ENCODE measurements around the gene PLA2G3. TPM values are rescaled to one million over a fixed set of nuclear protein-coding genes. Genes with fewer than 3 reads are reported as not detected.

The PLA2G3 gene
- total and polyA plus RNA-seq, 2 donors from 2014 or later: 1.2 TPM; not detected in 1

- no peak for FAIRE-seq
- no peak for TF ChIP-seq CTCF (IDR thresholded peaks at IDR 0.05; ENCODE audit: borderline replicate concordance, extremely low read depth, insufficient read depth)
- H3K9me3 ChIP-seq (ENCODE audit: control insufficient read depth in 2 of 3, insufficient read depth in 1 of 3, low read length in 3 of 3): no peaks in the 10 kb centered on the region
- H3K9ac ChIP-seq (ENCODE audit: low read length in 3 of 3): no peak overlapping the region
- peaks cover 0 to 5% (median 0%) of the 10 kb centered on the region in 3 donors for H3K4me1 ChIP-seq (ENCODE audit: control insufficient read depth in 2 of 3, insufficient read depth in 2 of 3, low read depth in 1 of 3, low read length in 3 of 3)
- intact Hi-C loops (cut with DNase I): no loop called here
- H3K27me3 ChIP-seq (ENCODE audit: control insufficient read depth, insufficient read depth, low read length): no peaks in the 10 kb centered on the region
- no peak overlapping the region for H3K27ac ChIP-seq (ENCODE audit: low read depth in 2 of 2, low read length in 2 of 2)
- H3K4me3 ChIP-seq (ENCODE audit: low read length in 3 of 3): no peak overlapping the region
- H3K36me3 ChIP-seq (ENCODE audit: control insufficient read depth in 2 of 3, insufficient read depth in 3 of 3, low read length in 3 of 3): no peaks in the 10 kb centered on the region
- DNase-seq: no peak
Measured at GRCh38 chr22:31141551-31141950, 1.2 kb upstream of the PLA2G3 start.

- H3K4me3 ChIP-seq (ENCODE audit: low read length in 3 of 3): no peak overlapping the region
- no peaks in the 10 kb centered on the region for H3K27me3 ChIP-seq (ENCODE audit: control insufficient read depth, insufficient read depth, low read length)
- peak overlapping the region in 1 of 2 donors; percentile 8 for H3K27ac ChIP-seq (ENCODE audit: low read depth in 2 of 2, low read length in 2 of 2)
- TF ChIP-seq CTCF (IDR thresholded peaks at IDR 0.05; ENCODE audit: borderline replicate concordance, extremely low read depth, insufficient read depth): no peak
- peaks cover 0 to 5% (median 0%) of the 10 kb centered on the region in 3 donors for H3K4me1 ChIP-seq (ENCODE audit: control insufficient read depth in 2 of 3, insufficient read depth in 2 of 3, low read depth in 1 of 3, low read length in 3 of 3)
- peak overlapping the region in 1 of 3 donors; percentile 19 for H3K9ac ChIP-seq (ENCODE audit: low read length in 3 of 3)
- no peaks in the 10 kb centered on the region for H3K9me3 ChIP-seq (ENCODE audit: control insufficient read depth in 2 of 3, insufficient read depth in 1 of 3, low read length in 3 of 3)
- intact Hi-C loops (cut with DNase I): no loop called here
- no peaks in the 10 kb centered on the region for H3K36me3 ChIP-seq (ENCODE audit: control insufficient read depth in 2 of 3, insufficient read depth in 3 of 3, low read length in 3 of 3)
- DNase-seq (no peak), FAIRE-seq (no peak)
Measured at GRCh38 chr22:31140746-31141145, 438 bp upstream of the PLA2G3 start.

- DNase-seq (no peak), FAIRE-seq (no peak)
- H3K27ac ChIP-seq (ENCODE audit: low read depth in 2 of 2, low read length in 2 of 2): no peak overlapping the region
- no peaks in the 10 kb centered on the region for H3K36me3 ChIP-seq (ENCODE audit: control insufficient read depth in 2 of 3, insufficient read depth in 3 of 3, low read length in 3 of 3)
- no peak overlapping the region for H3K9ac ChIP-seq (ENCODE audit: low read length in 3 of 3)
- H3K4me3 ChIP-seq (ENCODE audit: low read length in 3 of 3): no peak overlapping the region
- H3K9me3 ChIP-seq (ENCODE audit: control insufficient read depth in 2 of 3, insufficient read depth in 1 of 3, low read length in 3 of 3): no peaks in the 10 kb centered on the region
- H3K4me1 ChIP-seq (ENCODE audit: control insufficient read depth in 2 of 3, insufficient read depth in 2 of 3, low read depth in 1 of 3, low read length in 3 of 3): peaks cover 0 to 5% (median 0%) of the 10 kb centered on the region in 3 donors
- intact Hi-C loops (cut with DNase I): no loop called here
- no peaks in the 10 kb centered on the region for H3K27me3 ChIP-seq (ENCODE audit: control insufficient read depth, insufficient read depth, low read length)
- no peak for TF ChIP-seq CTCF (IDR thresholded peaks at IDR 0.05; ENCODE audit: borderline replicate concordance, extremely low read depth, insufficient read depth)
Measured at GRCh38 chr22:31139066-31139465, 1.2 kb downstream of the PLA2G3 start.

GRCh38 chr22:31138126-31138525 is 2.2 kb downstream of the PLA2G3 start:
- intact Hi-C loops (cut with DNase I): no loop called here
- FAIRE-seq: no peak
- no peaks in the 10 kb centered on the region for H3K36me3 ChIP-seq (ENCODE audit: control insufficient read depth in 2 of 3, insufficient read depth in 3 of 3, low read length in 3 of 3)
- no peak overlapping the region for H3K4me3 ChIP-seq (ENCODE audit: low read length in 3 of 3)
- H3K27ac ChIP-seq (ENCODE audit: low read depth in 2 of 2, low read length in 2 of 2): no peak overlapping the region
- H3K4me1 ChIP-seq (ENCODE audit: control insufficient read depth in 2 of 3, insufficient read depth in 2 of 3, low read depth in 1 of 3, low read length in 3 of 3): peaks cover 0 to 5% (median 0%) of the 10 kb centered on the region in 3 donors
- no peak overlapping the region for H3K9ac ChIP-seq (ENCODE audit: low read length in 3 of 3)
- DNase-seq: no peak
- TF ChIP-seq CTCF (IDR thresholded peaks at IDR 0.05; ENCODE audit: borderline replicate concordance, extremely low read depth, insufficient read depth): no peak
- no peaks in the 10 kb centered on the region for H3K9me3 ChIP-seq (ENCODE audit: control insufficient read depth in 2 of 3, insufficient read depth in 1 of 3, low read length in 3 of 3)
- no peaks in the 10 kb centered on the region for H3K27me3 ChIP-seq (ENCODE audit: control insufficient read depth, insufficient read depth, low read length)

Measured in kidney (tissue), 14 donors.